HepG2 (cell line): ENCODE results near the gene RPL3. TPM values are rescaled to one million over a fixed set of nuclear protein-coding genes. Genes with fewer than 3 reads are reported as not detected.

Experiments
- ADNP ChIP-seq: sonication (generic); formaldehyde crosslinking; IDR thresholded peaks from 2 replicates; pipeline ENCODE4 v1.4.0; 2020; ENCODE audit warnings: missing genetic modification reagents
- ARNT ChIP-seq: fragments of 450-650 bp; IDR thresholded peaks from 2 replicates; pipeline ENCODE4 v1.6.1; 2017
- FOXJ3 ChIP-seq: sonication (generic); formaldehyde crosslinking; IDR thresholded peaks from 2 replicates; pipeline ENCODE4 v1.4.0; 2020; ENCODE audit warnings: missing genetic modification reagents, mild to moderate bottlenecking, borderline replicate concordance
- HNRNPLL ChIP-seq: fragments of 200-400 bp; formaldehyde crosslinking; IDR thresholded peaks from 2 replicates; pipeline ENCODE4 v1.6.1; 2017; ENCODE audit warnings: mild to moderate bottlenecking, low read depth, low read length; ENCODE audit not compliant: poor library complexity, severe bottlenecking
- HOXA3 ChIP-seq: sonication (generic); formaldehyde crosslinking; IDR thresholded peaks from 2 replicates; pipeline ENCODE4 v1.5.0; 2020; ENCODE audit warnings: missing genetic modification reagents
- PHF21A ChIP-seq: sonication (generic); formaldehyde crosslinking; IDR thresholded peaks from 2 replicates; pipeline ENCODE4 v1.5.0; 2020; ENCODE audit warnings: mild to moderate bottlenecking, missing genetic modification reagents
- RFX1 ChIP-seq: fragments of 450-650 bp; IDR thresholded peaks from 2 replicates; pipeline ENCODE4 v1.6.1; 2017
- SMAD1 ChIP-seq: sonication (generic); formaldehyde crosslinking; IDR thresholded peaks from 2 replicates; pipeline ENCODE4 v1.4.0; 2020; ENCODE audit warnings: missing genetic modification reagents, low read depth, mild to moderate bottlenecking, borderline replicate concordance
- SOX5 ChIP-seq: IDR thresholded peaks from 2 replicates; pipeline ENCODE4 v1.6.1; 2016; ENCODE audit warnings: borderline replicate concordance
- TBP ChIP-seq: sonication (generic); formaldehyde crosslinking; IDR thresholded peaks from 2 replicates; pipeline ENCODE4 v1.5.0; 2020; ENCODE audit warnings: missing genetic modification reagents
- THYN1 ChIP-seq: sonication (generic); formaldehyde crosslinking; IDR thresholded peaks from 2 replicates; pipeline ENCODE4 v1.8.1; 2023; ENCODE audit warnings: low read depth, mild to moderate bottlenecking, moderate library complexity, missing genetic modification reagents, borderline replicate concordance
- WIZ ChIP-seq: sonication (generic); formaldehyde crosslinking; IDR thresholded peaks from 2 replicates; pipeline ENCODE4 v1.5.1; 2020; ENCODE audit warnings: mild to moderate bottlenecking, missing genetic modification reagents
- YEATS2 ChIP-seq: sonication (generic); formaldehyde crosslinking; IDR thresholded peaks from 2 replicates; pipeline ENCODE4 v1.4.0; 2020; ENCODE audit warnings: missing genetic modification reagents, borderline replicate concordance
- ZNF205 ChIP-seq: IDR thresholded peaks from 2 replicates; pipeline ENCODE4 v1.6.1; 2018; ENCODE audit warnings: missing biosample characterization, missing genetic modification reagents
- ZNF331 ChIP-seq: sonication (generic); formaldehyde crosslinking; IDR thresholded peaks from 2 replicates; pipeline ENCODE4 v1.4.0; 2020; ENCODE audit warnings: missing genetic modification reagents
- ZNF749 ChIP-seq: sonication (generic); formaldehyde crosslinking; IDR thresholded peaks from 2 replicates; pipeline ENCODE4 v1.8.0; 2022; ENCODE audit warnings: mild to moderate bottlenecking, missing genetic modification reagents, moderate library complexity, borderline replicate concordance
- ZNF768 ChIP-seq: sonication (generic); formaldehyde crosslinking; IDR thresholded peaks from 2 replicates; pipeline ENCODE4 v1.4.0; 2020; ENCODE audit warnings: missing genetic modification reagents
- polyA plus RNA-seq, 8 experiments: library from polyadenylated mRNA; depleted of rRNA in 3 of 8; stranded (reverse) in 7 of 8; unstranded in 1 of 8; fragments of >200 nt; fragmentation: Illumina TruSeq in 4 of 8; extraction: Trizol in 4 of 8; gene quantifications; 2 replicates each; pipeline versions ENCODE4 v1.2.1 to v1.2.3, GENCODE V29; 2011 to 2016; ENCODE audit warnings: low read depth in 4 of 8, missing spikeins in 1 of 8, mixed read lengths in 1 of 8; ENCODE audit not compliant: insufficient read depth in 1 of 8
- total RNA-seq, 5 experiments: library from RNA; depleted of rRNA; stranded (reverse); fragments of >200 nt; fragmentation: Illumina TruSeq; extraction: Trizol; gene quantifications; 2 replicates each; pipeline ENCODE4 v1.2.3, GENCODE V29; 2016; ENCODE audit warnings: low read depth in 1 of 5
- TF ChIP-seq, protein P1 (sequence below): sonication (generic); formaldehyde crosslinking; IDR thresholded peaks from 2 replicates; pipeline ENCODE4 v1.4.0; 2020; ENCODE audit warnings: missing genetic modification reagents
- TF ChIP-seq, protein P2 (sequence below): sonication (generic); formaldehyde crosslinking; IDR thresholded peaks from 2 replicates; pipeline ENCODE4 v1.8.0; 2022; ENCODE audit warnings: mild to moderate bottlenecking, missing genetic modification reagents, moderate library complexity
- TF ChIP-seq, protein P3 (sequence below): sonication (generic); formaldehyde crosslinking; IDR thresholded peaks from 2 replicates; pipeline ENCODE4 v1.4.0; 2020; ENCODE audit warnings: missing genetic modification reagents, borderline replicate concordance
- TF ChIP-seq, protein P4 (sequence below): sonication (generic); formaldehyde crosslinking; IDR thresholded peaks from 2 replicates; pipeline ENCODE4 v1.4.0; 2020; ENCODE audit warnings: missing genetic modification reagents, low read depth, mild to moderate bottlenecking, borderline replicate concordance
- TF ChIP-seq, protein P5 (sequence below): sonication (generic); formaldehyde crosslinking; IDR thresholded peaks from 2 replicates; pipeline ENCODE4 v1.4.0; 2020; ENCODE audit warnings: low read depth, missing genetic modification reagents

Gene RPL3
- total and polyA plus RNA-seq, 2 of the 13 experiments (the other 11 are each of a cell fraction or from before 2014, with no cell fraction given) = 1,051 to 3,279 TPM

DNA sequence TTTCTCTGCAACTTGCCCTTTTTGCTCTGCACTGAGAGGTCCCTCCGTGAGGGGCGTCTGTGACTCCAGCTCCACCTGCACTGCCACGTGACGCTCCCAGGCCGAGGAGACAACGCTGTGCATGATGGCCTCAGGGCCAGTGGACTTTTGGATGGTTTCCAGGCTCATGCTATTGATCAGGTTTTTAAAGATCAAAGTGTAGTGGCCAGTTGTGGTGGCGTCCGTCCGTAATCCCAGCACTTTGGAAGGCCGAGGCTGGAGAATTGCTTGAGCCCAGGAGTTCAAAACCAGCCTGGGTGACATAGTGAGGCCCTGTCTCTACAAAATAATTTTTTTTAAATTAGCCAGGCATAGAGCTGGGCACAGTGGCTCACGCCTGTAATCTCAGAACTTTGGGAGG lies 16.1 kb downstream of the RPL3 start (continued):
- TF ChIP-seq FOXJ3 (CRISPR knock-in tag) (peak; percentile 69; the same call in 1 of the 2 replicates), HNRNPLL (no peak), ARNT (no peak), SOX5 (CRISPR knock-in tag) (peak; percentile 89), ZNF749 (CRISPR knock-in tag) (no peak), HOXA3 (CRISPR knock-in tag) (peak; percentile 91), RFX1 (no peak), ADNP (peak; percentile 91), YEATS2 (CRISPR knock-in tag) (peak; percentile 32; the same call in 1 of the 2 replicates), THYN1 (CRISPR knock-in tag) (no peak), ZNF768 (peak; percentile 52; the same call in 1 of the 2 replicates), PHF21A (CRISPR knock-in tag) (peak; percentile 87), TBP (no peak), ZNF205 (CRISPR knock-in tag) (peak; percentile 69; the same call in 1 of the 2 replicates), SMAD1 (peak; percentile 54; the same call in 1 of the 2 replicates), ZNF331 (CRISPR knock-in tag) (peak; percentile 93), WIZ (CRISPR knock-in tag) (no peak)
- TF ChIP-seq, protein P1, sequence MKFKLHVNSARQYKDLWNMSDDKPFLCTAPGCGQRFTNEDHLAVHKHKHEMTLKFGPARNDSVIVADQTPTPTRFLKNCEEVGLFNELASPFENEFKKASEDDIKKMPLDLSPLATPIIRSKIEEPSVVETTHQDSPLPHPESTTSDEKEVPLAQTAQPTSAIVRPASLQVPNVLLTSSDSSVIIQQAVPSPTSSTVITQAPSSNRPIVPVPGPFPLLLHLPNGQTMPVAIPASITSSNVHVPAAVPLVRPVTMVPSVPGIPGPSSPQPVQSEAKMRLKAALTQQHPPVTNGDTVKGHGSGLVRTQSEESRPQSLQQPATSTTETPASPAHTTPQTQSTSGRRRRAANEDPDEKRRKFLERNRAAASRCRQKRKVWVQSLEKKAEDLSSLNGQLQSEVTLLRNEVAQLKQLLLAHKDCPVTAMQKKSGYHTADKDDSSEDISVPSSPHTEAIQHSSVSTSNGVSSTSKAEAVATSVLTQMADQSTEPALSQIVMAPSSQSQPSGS (CRISPR knock-in tag) = peak; percentile 55; the same call in 1 of the 2 replicates
- TF ChIP-seq, protein P2, sequence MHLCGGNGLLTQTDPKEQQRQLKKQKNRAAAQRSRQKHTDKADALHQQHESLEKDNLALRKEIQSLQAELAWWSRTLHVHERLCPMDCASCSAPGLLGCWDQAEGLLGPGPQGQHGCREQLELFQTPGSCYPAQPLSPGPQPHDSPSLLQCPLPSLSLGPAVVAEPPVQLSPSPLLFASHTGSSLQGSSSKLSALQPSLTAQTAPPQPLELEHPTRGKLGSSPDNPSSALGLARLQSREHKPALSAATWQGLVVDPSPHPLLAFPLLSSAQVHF (CRISPR knock-in tag) = no peak
- TF ChIP-seq, protein P3, sequence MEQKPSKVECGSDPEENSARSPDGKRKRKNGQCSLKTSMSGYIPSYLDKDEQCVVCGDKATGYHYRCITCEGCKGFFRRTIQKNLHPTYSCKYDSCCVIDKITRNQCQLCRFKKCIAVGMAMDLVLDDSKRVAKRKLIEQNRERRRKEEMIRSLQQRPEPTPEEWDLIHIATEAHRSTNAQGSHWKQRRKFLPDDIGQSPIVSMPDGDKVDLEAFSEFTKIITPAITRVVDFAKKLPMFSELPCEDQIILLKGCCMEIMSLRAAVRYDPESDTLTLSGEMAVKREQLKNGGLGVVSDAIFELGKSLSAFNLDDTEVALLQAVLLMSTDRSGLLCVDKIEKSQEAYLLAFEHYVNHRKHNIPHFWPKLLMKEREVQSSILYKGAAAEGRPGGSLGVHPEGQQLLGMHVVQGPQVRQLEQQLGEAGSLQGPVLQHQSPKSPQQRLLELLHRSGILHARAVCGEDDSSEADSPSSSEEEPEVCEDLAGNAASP (CRISPR knock-in tag) = peak; percentile 67; the same call in 1 of the 2 replicates
- TF ChIP-seq, protein P4, sequence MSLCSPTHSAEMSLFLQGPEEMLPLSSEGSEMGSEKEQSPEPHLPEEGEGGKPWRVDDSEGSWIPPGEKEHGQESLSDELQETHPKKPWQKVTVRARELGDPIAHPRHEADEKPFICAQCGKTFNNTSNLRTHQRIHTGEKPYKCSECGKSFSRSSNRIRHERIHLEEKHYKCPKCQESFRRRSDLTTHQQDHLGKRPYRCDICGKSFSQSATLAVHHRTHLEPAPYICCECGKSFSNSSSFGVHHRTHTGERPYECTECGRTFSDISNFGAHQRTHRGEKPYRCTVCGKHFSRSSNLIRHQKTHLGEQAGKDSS (CRISPR knock-in tag) = peak; percentile 74; the same call in 1 of the 2 replicates
- TF ChIP-seq, protein P5, sequence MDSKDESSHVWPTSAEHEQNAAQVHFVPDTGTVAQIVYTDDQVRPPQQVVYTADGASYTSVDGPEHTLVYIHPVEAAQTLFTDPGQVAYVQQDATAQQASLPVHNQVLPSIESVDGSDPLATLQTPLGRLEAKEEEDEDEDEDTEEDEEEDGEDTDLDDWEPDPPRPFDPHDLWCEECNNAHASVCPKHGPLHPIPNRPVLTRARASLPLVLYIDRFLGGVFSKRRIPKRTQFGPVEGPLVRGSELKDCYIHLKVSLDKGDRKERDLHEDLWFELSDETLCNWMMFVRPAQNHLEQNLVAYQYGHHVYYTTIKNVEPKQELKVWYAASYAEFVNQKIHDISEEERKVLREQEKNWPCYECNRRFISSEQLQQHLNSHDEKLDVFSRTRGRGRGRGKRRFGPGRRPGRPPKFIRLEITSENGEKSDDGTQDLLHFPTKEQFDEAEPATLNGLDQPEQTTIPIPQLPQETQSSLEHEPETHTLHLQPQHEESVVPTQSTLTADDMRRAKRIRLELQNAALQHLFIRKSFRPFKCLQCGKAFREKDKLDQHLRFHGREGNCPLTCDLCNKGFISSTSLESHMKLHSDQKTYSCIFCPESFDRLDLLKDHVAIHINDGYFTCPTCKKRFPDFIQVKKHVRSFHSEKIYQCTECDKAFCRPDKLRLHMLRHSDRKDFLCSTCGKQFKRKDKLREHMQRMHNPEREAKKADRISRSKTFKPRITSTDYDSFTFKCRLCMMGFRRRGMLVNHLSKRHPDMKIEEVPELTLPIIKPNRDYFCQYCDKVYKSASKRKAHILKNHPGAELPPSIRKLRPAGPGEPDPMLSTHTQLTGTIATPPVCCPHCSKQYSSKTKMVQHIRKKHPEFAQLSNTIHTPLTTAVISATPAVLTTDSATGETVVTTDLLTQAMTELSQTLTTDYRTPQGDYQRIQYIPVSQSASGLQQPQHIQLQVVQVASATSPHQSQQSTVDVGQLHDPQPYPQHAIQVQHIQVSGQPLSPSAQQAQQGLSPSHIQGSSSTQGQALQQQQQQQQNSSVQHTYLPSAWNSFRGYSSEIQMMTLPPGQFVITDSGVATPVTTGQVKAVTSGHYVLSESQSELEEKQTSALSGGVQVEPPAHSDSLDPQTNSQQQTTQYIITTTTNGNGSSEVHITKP = peak; percentile 69; the same call in 1 of the 2 replicates
